PC-3 (cell line): Measurements from ENCODE around the gene DNMBP. TPM values are rescaled to one million over a fixed set of nuclear protein-coding genes. Genes with fewer than 3 reads are reported as not detected.

Experiments used
- ATAC-seq: fragments of 200-7000 bp; cut with Tn5 transposase; 2 replicates; pipeline ENCODE4 v1.9.1; 2020; ENCODE audit warnings: mild to moderate bottlenecking, moderate library complexity
- BruUV-seq: library from RNA; stranded (reverse); fragments of 400-500 nt; replicated peaks from 2 replicates; lab custom pipeline; 2021; lab: Mats Ljungman, UMichigan
- CTCF ChIA-PET: fragments of 300-600 bp; sonication (Branson Sonifier 250); formaldehyde crosslinking; loops from one replicate; lab custom pipeline; 2022; ENCODE audit warnings: antibody characterized with exemption; lab: Charles Lee
- POLR2A ChIA-PET: fragments of 300-600 bp; sonication (Branson Sonifier 250); formaldehyde crosslinking; loops from one replicate; lab custom pipeline; 2022; ENCODE audit warnings: antibody characterized with exemption; ENCODE audit not compliant: unreplicated experiment; lab: Charles Lee
- DNase-seq: peaks from one replicate; pipeline ENCODE4 v3.0.0-alpha.2; 2015
- H2AFZ ChIP-seq: fragments of 300-600 bp; sonication (generic); 2 replicates; pipeline ENCODE4 v1.6.0; 2016; ENCODE audit warnings: antibody characterized with exemption, low read length
- H3F3A ChIP-seq: fragments of 300-600 bp; sonication (generic); one replicate; pipeline ENCODE4 v1.6.0; 2017; ENCODE audit warnings: antibody characterized with exemption, low read length, control low read depth, mild to moderate bottlenecking; ENCODE audit not compliant: unreplicated experiment
- H3K27ac ChIP-seq: fragments of 300-600 bp; sonication (generic); 2 replicates; pipeline ENCODE4 v1.5.1; 2016; ENCODE audit warnings: mild to moderate bottlenecking, low read length
- H3K27me3 ChIP-seq: fragments of 300-600 bp; sonication (generic); 2 replicates; pipeline ENCODE4 v1.6.1; 2016; ENCODE audit warnings: low read length, mixed read lengths
- H3K36me3 ChIP-seq: fragments of 300-600 bp; sonication (generic); 2 replicates; pipeline ENCODE4 v1.6.1; 2016; ENCODE audit warnings: low read depth, mixed run types, low read length, mixed read lengths
- H3K4me1 ChIP-seq: fragments of 300-600 bp; sonication (generic); 2 replicates; pipeline ENCODE4 v1.5.1; 2016; ENCODE audit warnings: low read length; ENCODE audit not compliant: insufficient read depth
- H3K4me2 ChIP-seq: fragments of 300-600 bp; sonication (generic); 2 replicates; pipeline ENCODE4 v1.6.0; 2016; ENCODE audit warnings: low read length
- H3K4me3 ChIP-seq: fragments of 300-600 bp; sonication (generic); 2 replicates; pipeline ENCODE4 v1.5.1; 2016; ENCODE audit warnings: mild to moderate bottlenecking, low read length, mixed read lengths
- H3K79me2 ChIP-seq: fragments of 300-600 bp; sonication (generic); 2 replicates; pipeline ENCODE4 v1.6.1; 2017; ENCODE audit warnings: low read length, mixed read lengths
- H3K9ac ChIP-seq: fragments of 300-600 bp; sonication (generic); 2 replicates; pipeline ENCODE4 v1.6.0; 2016; ENCODE audit warnings: mild to moderate bottlenecking, low read length
- H3K9me2 ChIP-seq: fragments of 300-600 bp; sonication (generic); replicated peaks from 2 replicates; pipeline ENCODE4 v1.6.1; 2016; ENCODE audit warnings: mixed run types, low read length, mixed read lengths
- H3K9me3 ChIP-seq: fragments of 300-600 bp; sonication (generic); 2 replicates; pipeline ENCODE4 v1.6.1; 2016; ENCODE audit warnings: low read length, mixed read lengths
- H4K20me1 ChIP-seq: fragments of 300-600 bp; sonication (generic); 2 replicates; pipeline ENCODE4 v1.6.1; 2016; ENCODE audit warnings: low read length, mixed read lengths
- EZH2 ChIP-seq: fragments of 300-600 bp; sonication (generic); IDR thresholded peaks from one replicate; pipeline ENCODE4 v1.6.1; 2017; ENCODE audit warnings: antibody characterized with exemption, mild to moderate bottlenecking, low read length; ENCODE audit not compliant: unreplicated experiment
- EZH2phosphoT487 ChIP-seq: fragments of 300-600 bp; sonication (generic); IDR thresholded peaks from 2 replicates; pipeline ENCODE4 v1.6.1; 2018; ENCODE audit warnings: mild to moderate bottlenecking, antibody characterized with exemption, low read length, borderline replicate concordance
- intact Hi-C: fragments of 100-400 bp; cut with micrococcal nuclease; formaldehyde crosslinking; loops from 2 replicates; pipeline ENCODE4 v1.9.0; 2023
- total RNA-seq: library from RNA; depleted of rRNA; stranded (reverse); fragments of >200 nt; gene quantifications from 2 replicates; pipeline ENCODE4 v1.2.3, GENCODE V29; 2014
- TF ChIP-seq, protein P1 (sequence below): fragments of 300-600 bp; sonication (generic); conservative IDR thresholded peaks from 2 replicates; pipeline ENCODE4 v1.5.1; 2017; ENCODE audit warnings: antibody characterized with exemption, low read depth, mild to moderate bottlenecking, low read length

The DNMBP gene
- total RNA-seq, 1 experiment from 2014 or later, result 6.2 TPM

DNA sequence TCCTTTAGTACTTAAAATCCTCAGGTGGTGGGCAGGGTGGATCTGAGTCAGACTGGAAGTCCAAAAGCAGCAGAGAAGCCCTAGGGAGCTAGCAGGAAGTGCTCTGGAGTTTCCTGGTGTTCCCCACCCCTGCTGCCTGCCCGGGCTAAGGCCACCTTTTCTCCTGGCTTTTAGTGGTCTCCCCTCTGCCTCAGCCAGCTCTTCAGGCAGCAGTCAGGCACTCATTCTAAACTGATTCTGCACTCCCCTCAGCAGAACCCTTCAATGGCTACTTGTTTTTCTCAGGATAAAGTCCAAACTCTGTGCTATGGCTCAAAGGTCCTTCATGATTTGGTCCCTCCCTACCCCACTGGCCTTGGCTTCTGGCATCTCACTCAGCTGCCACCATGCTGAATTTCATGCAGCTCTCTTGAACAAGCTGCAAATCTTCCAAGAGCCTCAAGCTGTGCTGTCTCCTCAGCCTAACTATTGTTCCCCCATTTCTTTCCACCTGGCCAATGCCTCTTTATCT is 28.9 kb upstream of the DNMBP start:
- TF ChIP-seq EZH2phosphoT487 (no peak), EZH2 (no peak)
- TF ChIP-seq, protein P1, sequence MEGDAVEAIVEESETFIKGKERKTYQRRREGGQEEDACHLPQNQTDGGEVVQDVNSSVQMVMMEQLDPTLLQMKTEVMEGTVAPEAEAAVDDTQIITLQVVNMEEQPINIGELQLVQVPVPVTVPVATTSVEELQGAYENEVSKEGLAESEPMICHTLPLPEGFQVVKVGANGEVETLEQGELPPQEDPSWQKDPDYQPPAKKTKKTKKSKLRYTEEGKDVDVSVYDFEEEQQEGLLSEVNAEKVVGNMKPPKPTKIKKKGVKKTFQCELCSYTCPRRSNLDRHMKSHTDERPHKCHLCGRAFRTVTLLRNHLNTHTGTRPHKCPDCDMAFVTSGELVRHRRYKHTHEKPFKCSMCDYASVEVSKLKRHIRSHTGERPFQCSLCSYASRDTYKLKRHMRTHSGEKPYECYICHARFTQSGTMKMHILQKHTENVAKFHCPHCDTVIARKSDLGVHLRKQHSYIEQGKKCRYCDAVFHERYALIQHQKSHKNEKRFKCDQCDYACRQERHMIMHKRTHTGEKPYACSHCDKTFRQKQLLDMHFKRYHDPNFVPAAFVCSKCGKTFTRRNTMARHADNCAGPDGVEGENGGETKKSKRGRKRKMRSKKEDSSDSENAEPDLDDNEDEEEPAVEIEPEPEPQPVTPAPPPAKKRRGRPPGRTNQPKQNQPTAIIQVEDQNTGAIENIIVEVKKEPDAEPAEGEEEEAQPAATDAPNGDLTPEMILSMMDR, result no peak
- H3K4me3 ChIP-seq, result peak overlapping the region; percentile 55; the same call in 1 of the 2 replicates
- H3K36me3 ChIP-seq, result no peaks in the 10 kb centered on the region
- peak overlapping the region; percentile 78 for H3K4me2 ChIP-seq
- DNase-seq (peak; percentile 34), ATAC-seq (peak; percentile 45; the same call in 1 of the 2 replicates)
- BruUV-seq, result no TSS peak
- no peaks in the 10 kb centered on the region for H3K79me2 ChIP-seq
- CTCF ChIA-PET, result no interaction called here
- H3K27ac ChIP-seq, result peak overlapping the region; percentile 54
- no peaks in the 10 kb centered on the region for H3K27me3 ChIP-seq
- no peaks in the 10 kb centered on the region for H3K9me2 ChIP-seq
- no peaks in the 10 kb centered on the region for H3K9me3 ChIP-seq
- POLR2A ChIA-PET, result interaction anchor here (0.7 kb wide), 1 partner anchor 67 kb away, joined by 4 read pairs; no protein-coding TSS in a partner anchor
- intact Hi-C loops, result no loop called here
- H3K4me1 ChIP-seq, result peaks cover 14% of the 10 kb centered on the region
- no peaks in the 10 kb centered on the region for H3F3A ChIP-seq
- 0 out of 2 replicates have a peak overlapping the region, but pooled peaks have one; percentile 4 for H3K9ac ChIP-seq
- peak overlapping the region; percentile 68 for H2AFZ ChIP-seq
- H4K20me1 ChIP-seq, result no peaks in the 10 kb centered on the region

- Histone ChIP-seq H3K9me2 (no peaks in the 10 kb centered on the region), H3K36me3 (no peaks in the 10 kb centered on the region), H3K79me2 (no peaks in the 10 kb centered on the region), H3K9ac (0 out of 2 replicates have a peak overlapping the region, but pooled peaks have one; percentile 4), H3K27me3 (no peaks in the 10 kb centered on the region), H4K20me1 (no peaks in the 10 kb centered on the region), H3K4me2 (peak overlapping the region; percentile 78), H3K4me3 (peak overlapping the region; percentile 55), H3K9me3 (no peaks in the 10 kb centered on the region), H3F3A (no peaks in the 10 kb centered on the region), H2AFZ (peak overlapping the region; percentile 68), H3K27ac (peak overlapping the region; percentile 54), H3K4me1 (peaks cover 12% of the 10 kb centered on the region)
- POLR2A ChIA-PET, result interaction anchor here (0.6 kb wide), 1 partner anchor 272 kb away, joined by 3 read pairs; no protein-coding TSS in a partner anchor
- no TSS peak for BruUV-seq
- CTCF ChIA-PET, result no interaction called here
- peak; percentile 61 for DNase-seq
- TF ChIP-seq, protein P1, result no peak
- TF ChIP-seq EZH2 (no peak), EZH2phosphoT487 (no peak)
- ATAC-seq, result peak; percentile 46
- intact Hi-C loops, result no loop called here
Observed at GRCh38 chr10:100037758-100038315, 28.1 kb upstream of the DNMBP start.

DNA sequence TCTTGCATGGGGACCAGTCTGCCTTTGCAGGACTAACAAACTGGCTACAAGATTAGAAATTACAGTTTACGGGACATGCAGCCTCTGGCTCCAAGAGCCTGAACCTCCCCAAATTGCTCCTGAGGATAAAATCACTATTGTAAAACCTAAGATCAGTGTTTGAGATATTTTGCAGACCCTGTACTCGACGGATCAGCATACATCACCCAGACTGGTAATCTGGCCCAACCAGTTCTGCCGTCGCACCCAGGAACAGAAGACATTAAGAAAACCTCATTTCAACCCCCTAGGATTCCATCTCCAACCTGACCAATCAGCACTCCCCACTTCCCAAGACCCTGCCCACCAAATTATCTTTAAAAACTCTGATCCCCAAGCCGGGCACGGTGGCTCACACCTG is 27.1 kb upstream of the DNMBP start:
- no TSS peak for BruUV-seq
- H3K9ac ChIP-seq, result no peak overlapping the region
- TF ChIP-seq EZH2 (no peak), EZH2phosphoT487 (no peak)
- H3K36me3 ChIP-seq, result no peaks in the 10 kb centered on the region
- H3K4me2 ChIP-seq, result no peak overlapping the region
- no peaks in the 10 kb centered on the region for H3K27me3 ChIP-seq
- H3K4me3 ChIP-seq, result no peak overlapping the region
- no peaks in the 10 kb centered on the region for H3K9me3 ChIP-seq
- peaks cover 12% of the 10 kb centered on the region for H3K4me1 ChIP-seq
- intact Hi-C loops, result no loop called here
- H2AFZ ChIP-seq, result no peak overlapping the region
- DNase-seq, result no peak
- no peaks in the 10 kb centered on the region for H4K20me1 ChIP-seq
- ChIA-PET POLR2A (no interaction called here), CTCF (no interaction called here)
- no peaks in the 10 kb centered on the region for H3F3A ChIP-seq
- H3K79me2 ChIP-seq, result no peaks in the 10 kb centered on the region
- ATAC-seq, result no peak
- no peak overlapping the region for H3K27ac ChIP-seq
- H3K9me2 ChIP-seq, result no peaks in the 10 kb centered on the region
